HG02885 (cell line): Measurements from ENCODE around the gene NCOA1.

Experiments
- ATAC-seq: cut with Tn5 transposase; IDR thresholded peaks from one replicate; pipeline ENCODE4 v1.9.1; 2021; ENCODE audit warnings: mild to moderate bottlenecking; ENCODE audit not compliant: unreplicated experiment, poor library complexity

NCOA1 gene

DNA sequence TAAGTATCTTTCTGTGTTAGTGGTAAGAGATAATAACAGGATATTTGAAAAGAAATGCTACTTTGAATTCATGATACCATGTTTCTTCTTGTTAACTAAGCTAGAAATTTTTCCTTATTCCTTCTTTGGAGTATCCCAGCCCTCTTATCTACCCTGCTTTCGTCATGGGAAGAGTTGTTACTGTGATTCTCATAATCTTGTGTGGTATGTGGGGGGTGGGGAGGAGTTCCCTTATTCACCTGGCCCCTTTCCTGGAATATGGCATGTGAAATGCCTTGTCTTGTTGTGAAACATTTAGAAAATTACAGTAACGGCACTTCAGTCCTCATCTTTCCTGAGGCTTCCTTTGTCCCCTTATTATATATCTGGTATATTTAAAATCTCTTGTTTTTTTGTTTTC, 129.9 kb downstream of the NCOA1 start:
- no peak for ATAC-seq

DNA sequence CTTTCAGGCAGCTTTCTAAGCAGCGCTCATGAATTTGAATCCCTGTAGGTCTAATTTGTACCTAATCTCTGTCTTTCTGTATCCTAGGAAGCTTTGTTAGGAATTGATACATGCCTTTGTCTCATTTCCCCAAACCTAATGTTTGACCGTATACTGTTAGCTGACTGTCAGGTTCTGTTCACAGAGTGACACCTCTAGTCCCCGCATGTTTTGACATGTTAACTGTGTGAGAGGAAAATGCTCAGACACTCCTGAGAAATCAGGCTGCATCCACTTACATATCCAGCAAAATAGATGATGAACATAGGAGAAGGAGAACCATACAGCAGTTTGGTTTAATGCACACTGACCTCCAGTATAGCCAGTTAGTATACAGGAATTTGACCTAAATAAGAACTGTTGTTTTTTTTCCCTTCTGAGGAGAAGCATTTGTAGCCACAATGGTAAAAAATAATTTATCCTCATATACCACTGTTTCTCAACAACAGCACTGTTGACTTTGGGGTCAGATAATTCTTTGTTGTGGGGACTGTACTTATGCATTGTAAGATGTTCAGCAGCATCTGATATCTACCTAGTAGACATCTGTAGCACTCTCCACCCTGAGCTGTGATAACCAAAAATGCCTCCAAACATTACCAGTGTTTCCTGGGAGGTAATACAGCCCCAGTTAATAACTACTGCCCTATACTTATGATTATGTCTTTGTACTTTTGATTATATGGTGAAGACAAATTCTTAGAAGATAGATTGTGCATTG, 130.9 kb downstream of the NCOA1 start:
- no peak for ATAC-seq

DNA sequence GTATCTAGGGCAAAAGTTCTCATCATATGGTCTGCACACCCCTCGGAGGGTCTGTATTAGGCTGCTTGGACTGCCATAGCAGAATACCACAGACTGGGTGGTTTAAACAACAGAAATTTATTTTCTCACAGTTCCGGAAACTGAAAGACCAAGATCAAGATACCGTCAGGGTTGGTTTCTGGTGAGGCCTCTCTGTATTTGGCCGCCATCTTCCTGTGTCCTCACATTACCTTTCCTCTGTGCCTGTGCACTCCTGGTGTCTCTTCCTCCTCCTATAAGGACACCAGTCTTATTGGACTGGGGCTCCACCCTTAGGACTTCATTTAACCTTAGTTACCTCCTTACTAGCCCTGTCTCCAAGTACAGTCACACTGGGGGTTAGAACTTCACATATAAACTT, 132.5 kb downstream of the NCOA1 start:
- ATAC-seq = no peak

DNA sequence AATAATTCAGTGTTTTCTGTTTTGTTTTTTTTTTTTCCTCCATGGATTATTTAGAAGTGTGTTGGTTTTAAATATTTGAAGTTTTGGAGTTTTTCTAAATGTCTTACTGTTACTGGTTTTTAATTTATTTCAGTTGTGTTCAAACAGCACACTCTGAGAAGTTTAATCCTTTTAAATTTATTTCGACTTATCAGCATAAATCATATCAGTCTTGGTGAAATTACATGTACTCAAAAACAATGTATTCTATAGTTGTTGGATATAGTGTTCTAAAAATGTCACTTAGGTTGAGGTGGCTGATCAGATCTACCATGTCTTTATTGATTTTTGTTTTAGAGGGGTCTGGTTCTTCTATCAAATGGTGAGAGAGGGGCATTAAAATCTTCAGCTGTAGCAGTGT, 134.7 kb downstream of the NCOA1 start:
- ATAC-seq = no peak

DNA sequence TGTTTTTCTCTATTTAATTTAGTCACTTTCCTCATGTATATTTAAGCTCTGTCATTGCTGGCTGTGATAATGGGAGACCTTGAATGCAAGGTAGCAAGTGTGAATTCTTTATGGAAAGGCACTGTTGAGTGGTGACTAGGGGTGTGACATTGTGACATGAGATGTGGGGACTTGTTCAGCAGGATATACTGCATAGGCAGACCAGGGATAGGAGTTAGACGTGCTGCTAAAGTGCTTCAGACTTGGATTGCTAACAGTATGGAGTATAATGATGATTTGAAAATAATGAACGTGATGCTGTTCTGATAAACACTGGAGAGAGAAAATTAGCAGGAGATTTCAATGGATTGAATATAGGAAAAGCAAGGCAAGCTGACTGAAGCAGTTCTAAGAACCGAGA, 135.1 kb downstream of the NCOA1 start:
- no peak for ATAC-seq

DNA sequence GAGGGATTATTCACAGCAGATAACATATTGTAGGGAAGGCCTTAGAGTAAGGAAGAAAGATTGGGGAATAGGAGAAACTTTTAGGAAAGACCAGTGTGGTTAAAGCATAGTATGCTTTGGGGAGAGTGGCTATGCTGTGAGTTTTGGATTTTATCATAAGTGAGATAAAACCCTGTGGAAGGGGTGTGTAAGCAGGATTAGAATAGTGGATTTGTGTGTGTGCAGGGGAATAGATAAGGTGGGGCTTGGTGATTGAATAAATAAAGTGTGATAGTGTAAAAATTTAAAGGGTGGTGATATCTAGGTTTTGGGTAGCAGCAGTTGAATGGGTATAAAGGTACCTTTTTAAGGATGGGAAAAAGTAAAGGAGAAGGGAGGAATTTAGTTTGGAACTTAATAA, 137.7 kb downstream of the NCOA1 start:
- no peak for ATAC-seq

DNA sequence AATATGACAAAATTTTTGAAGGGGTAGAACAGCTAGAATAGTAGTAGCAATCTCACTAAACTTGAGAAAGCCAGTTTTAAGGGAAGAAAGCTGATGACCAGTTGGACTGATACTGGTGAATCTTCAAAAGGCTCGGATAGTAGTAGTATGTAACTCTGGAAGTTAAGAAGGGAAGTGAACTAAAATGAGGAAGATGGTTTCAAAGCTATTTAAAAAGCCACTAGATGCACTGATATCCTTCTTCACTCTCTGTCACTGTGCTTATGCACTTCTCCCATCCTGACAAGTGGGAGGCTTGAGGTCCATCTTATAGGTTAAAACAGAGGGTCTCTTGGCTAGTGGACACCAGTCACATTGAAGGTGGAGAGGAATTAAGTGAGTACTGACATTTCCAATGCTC, 141.1 kb downstream of the NCOA1 start:
- ATAC-seq = no peak

DNA sequence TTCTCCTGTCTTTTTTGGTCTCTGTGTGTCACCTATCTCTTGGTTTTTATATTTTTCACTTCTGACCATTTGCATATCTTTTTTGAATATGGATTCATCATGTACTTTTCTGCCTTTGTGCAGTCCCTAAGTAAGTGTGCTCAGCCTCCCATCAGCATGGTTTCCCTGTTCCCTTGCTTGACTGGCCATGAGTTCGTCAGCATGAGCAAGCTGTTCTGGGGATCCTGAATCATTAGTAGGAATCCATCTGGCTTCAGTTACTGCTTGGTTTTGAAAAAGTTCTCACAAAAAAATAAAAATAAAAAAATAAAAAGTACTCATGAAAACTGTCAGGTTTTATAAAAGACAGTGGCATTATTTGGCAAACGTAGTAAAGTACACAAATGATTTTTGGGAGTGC, 144.1 kb downstream of the NCOA1 start:
- no peak for ATAC-seq

DNA sequence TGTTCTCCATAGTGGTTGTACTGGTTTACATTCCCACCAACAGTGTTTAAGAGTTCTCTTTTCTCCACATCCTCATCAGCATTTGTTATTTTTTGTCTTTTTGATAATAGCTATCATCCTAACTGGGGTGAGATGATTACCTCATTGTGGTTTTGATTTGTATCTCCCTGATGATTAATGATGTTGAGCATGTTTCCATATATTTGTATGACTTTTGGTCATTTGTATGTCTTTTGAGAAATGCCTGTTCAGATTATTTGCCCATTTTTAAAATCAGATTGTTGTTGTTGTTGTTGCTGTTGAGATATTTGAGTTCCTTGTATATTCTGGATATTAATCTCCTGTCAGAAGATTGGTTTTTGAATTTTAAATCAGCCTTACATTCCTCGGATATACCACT, 147.5 kb downstream of the NCOA1 start:
- ATAC-seq = no peak

DNA sequence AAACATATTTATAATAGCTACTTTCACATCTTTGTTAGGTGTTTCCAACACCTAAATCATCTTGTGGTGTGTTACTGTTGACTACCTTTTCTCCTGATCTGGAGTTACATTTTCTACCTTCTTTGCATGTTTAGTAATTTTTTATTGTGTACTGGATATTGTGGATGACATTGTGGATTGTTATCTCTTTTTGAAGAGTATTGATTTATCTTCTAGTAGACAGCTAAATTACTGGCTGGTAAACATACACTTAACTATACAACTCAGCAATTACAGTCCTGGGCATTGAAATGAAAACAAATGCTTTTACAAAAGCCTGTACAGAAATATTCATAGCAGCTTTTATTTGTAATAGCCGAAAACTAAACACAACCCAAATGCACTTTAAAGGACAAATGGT, 151.3 kb downstream of the NCOA1 start:
- ATAC-seq = no peak

DNA sequence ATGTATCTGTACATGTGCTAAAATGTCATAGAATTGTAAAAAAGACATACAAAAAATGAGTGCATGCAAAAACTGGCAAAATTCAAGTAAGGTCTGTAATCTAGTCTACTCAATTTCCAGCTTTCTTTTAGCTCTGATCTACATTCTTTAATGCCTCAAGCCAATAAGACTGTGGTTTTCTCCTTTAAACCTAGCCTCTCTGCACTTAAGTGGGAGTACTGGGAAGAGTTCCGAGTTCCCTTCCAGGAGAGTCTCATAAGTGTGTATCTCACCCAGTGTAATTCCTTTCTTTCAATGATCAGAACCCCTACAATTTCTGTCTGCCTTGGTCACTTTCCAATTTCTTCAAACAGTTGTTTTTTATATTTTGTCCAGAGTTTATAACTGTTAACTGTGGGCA, 152.0 kb downstream of the NCOA1 start:
- no peak for ATAC-seq

DNA sequence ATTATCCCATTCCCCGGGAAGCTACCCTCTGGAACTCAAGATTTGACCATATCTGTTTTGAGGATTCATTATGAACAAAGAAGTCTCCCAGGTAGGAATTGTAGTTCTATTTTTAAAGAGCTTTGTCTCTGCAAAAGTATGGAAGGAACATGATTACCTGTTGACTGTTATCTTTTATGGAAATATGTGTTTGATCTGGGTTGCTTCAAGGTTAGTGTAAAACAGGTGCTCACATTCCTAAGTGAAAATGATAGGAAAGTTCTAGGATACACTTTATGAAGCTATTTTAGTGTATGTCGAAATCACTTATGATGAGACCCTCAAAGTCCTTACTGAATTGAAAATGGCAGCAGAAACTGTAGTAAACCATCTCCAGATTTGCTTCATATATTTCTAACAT, 153.0 kb downstream of the NCOA1 start:
- ATAC-seq = no peak

DNA sequence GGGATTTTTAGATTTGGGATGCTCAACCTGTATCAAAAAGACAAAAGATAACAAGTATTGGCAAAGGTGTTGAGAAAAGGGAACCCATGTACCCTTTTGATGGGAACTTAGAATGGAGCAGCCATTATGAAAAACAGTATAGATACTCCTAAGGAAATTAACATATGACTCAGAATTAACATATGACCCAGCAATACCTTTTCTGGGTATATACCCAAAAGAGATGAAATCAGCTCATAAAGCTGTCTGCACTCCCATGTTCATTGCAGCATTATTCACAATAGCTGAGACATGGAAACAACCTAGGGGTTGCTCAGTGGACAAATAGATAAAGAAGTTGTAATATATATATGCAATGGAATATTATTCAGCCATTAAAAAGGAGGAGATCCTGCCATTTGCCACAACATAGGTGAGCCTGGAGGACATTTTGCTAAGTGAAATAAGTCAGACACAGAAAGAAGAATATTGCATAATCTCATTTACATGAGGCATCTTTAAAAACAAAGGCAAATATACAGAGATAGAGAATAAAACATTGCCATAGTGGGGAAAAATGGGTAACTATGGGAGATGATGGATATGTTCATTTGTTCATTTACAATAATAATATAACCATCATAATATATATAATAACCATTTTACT, 160.1 kb downstream of the NCOA1 start:
- no peak for ATAC-seq

DNA sequence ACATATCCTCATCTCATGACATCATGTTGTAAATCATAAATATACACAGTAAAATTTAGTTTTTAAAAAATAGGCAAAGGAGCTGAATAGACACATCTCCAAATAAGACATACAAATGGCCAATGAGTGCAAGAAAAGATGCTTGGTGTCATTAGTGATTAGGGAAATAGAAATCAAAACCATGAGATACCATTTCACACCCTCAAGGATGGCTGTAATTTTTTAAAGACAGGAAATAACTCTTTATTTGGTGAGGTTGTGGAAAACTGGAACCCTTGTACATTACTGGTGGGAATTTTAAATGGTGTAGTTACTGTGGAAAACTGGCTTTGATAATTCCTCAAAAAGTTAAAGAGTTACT, 160.6 kb downstream of the NCOA1 start:
- no peak for ATAC-seq

DNA sequence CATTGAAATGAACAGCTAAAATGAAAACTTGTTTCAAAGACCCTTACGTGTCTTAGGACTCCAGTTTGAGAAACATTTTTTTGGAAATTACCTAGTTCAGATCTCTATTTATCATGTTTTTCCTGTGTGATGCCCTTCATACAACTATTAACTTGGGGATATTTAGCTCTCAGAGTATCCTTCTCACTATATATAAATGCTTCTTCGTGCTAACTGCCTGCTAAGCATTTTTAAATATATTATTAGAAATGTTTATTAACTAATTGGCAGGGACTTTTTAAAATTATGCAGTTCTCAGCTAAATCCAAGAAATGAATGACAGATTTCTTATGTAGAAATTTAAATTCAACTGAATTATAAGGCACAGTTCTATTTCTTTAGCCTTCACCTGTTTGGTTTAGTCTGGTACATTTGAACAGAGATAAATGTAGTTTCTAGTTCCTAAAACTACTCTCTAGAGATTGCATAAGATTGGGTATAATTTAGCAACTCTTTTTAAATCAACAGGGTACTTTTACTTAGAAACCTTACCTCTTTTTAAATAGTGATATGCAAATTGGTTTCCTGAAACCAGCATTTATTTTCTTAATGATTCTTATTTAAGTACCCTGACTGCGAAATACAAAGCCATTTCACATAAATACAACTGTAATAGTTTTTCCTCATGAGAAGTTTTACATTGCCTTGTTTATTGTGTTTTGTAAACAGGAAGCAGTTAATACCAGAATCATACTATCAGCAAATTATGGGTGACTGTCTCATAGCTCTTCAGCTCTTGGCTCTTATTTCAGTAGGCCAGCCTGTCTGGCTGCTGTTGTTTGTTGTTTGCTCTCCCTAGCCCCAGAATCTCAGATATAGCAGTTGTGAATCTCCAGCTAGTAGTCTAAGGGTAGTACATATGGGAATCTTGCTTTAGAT, 161.5 kb downstream of the NCOA1 start:
- no peak for ATAC-seq

DNA sequence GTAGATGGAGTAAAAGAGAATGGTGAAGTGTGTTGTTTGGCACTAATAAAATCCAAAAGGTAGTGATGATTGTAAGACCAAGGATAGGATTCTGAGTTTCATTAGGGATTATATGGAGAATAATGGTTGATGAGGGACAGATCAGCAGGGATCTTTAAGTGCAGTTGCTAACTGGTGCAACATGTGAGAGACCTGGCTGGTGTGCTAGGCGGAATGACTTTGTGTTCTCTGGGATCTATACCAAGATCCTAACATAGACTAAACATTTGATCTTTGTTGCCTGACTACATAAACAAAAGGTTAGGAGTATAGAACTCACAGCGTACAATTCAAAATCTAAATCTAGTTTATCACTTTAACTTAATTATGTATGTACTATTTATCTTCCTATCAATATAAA, 166.8 kb downstream of the NCOA1 start:
- ATAC-seq = no peak

DNA sequence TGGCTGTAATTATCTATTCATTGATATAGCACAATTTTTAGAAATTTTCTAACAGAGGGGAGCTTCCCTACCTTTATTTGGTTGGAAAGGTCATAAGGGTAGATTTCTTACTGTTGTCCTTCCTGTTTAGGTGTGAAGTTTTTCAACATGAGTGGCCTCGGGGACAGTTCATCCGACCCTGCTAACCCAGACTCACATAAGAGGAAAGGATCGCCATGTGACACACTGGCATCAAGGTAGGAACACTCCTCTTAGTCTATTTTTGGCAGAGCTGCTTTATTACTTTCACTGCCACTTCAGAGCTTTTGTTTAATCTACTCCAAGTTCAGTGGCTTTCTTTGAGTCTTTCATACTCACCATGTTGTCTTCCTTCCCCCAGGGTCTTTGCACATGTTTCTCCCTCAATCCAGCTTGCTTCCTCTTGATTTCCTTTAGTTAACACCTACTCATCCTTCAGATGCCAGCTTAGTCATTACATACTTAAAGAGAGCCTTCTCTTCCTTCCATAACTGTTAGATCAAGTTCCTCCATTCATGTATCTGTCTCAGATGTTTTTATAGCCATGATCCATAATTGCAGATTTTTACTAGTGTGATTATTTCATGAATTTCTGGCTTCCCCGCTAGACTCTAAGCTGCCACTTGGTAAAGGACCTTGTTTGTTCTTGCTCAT, 167.6 kb downstream of the NCOA1 start:
- no peak for ATAC-seq

DNA sequence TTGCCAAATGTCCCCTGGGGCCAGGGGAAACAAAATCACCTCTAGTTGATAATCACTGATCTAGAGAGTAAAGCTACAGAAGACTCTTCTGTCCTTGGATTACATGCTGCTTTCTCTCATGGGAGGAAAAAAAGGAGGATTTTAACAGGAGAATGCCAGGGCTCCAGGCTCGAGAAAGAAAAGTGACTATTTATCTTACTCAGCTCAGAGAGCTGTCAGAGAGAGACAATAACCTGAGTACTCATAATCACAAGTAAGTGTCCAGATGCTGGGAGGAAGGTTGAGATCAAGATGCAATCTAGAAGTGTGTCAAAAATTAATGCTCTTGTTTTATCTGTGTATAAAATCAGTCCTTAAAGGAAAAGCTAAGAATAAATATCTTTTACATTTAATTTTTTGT, 168.8 kb downstream of the NCOA1 start:
- ATAC-seq = no peak

DNA sequence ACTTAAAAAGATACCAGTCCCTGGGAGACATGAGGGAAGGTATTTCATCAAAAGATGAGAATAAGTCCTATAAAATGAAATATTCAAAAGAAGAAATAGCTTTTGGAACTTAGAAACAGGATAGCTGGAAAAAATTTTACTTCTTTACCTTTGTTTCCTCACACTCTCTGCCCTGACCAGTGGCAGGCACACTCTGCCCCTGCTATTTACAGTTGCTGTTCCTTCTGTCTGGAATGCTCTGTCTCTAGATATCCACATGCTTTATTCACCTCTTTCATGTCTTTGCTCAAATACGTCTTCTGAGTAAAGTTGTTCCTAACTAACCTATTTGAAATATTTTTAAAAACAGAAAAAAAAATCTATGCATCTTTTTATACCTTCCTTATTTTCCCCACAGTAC, 176.5 kb downstream of the NCOA1 start:
- no peak for ATAC-seq

DNA sequence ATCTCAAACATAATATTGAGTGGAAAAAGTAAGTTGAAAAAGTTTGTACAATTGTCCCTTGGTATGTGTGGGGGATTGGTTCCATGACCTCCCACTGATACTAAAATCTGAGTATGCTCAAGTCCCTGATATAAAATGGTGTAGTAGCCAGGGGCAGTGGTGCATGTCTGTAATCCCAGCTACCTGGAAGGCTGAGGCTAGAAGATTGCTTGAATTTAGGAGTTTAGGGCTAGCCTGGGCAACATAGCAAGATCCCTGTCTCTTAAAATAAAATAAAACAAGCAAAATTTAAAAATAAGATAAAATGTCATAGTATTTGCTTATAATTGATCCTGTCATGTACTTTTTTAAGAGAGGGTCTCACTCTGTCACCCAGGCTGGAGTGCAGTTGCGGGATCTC, 180.2 kb downstream of the NCOA1 start:
- ATAC-seq = no peak

DNA sequence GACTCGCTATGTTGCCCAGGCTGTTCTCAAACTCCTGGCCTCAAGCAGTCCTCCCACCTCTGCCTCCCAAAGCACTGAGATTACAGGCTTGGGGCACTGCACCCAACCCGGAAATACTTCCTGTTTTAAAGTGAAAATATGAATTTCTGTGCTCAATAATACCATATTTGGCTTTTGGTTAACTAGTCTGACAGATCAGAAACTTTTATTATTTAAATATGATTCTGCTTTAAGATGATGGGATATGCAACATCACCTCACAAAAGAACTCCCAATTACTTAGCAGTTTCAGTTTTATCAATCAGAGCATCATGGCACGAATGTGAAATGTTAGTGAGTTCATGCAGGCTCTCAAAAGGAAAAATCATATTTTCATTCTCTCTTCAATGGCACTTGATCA, 181.5 kb downstream of the NCOA1 start:
- no peak for ATAC-seq
